Measurements from ENCODE around the gene PRR19. TPM values are rescaled to one million over a fixed set of nuclear protein-coding genes. Genes with fewer than 3 reads are reported as not detected.

The PRR19 gene
- total RNA-seq, 4 donors from 2014 or later, result 0.17 to 0.50 TPM; not detected in 2

GRCh38 chr19:42343344-42344110 is 41.6 kb downstream of the PRR19 start:
- DNase-seq (ENCODE audit: extremely low spot score), result no peak
- Histone ChIP-seq H3K4me3 (no peak overlapping the region), H3K27ac (replicated peaks in 1 of 4) (no peak overlapping the region), H3K36me3 (peaks cover 12 to 85% (median 62%) of the 10 kb centered on the region in 4 donors), H3K27me3 (no peaks in the 10 kb centered on the region), H3K4me1 (no peaks in the 10 kb centered on the region), H3K9me3 (no peaks in the 10 kb centered on the region)
- intact Hi-C loops (cut with DNase I), result no loop called here
- TF ChIP-seq POLR2AphosphoS5 (IDR thresholded peaks at IDR 0.05), result no peak
- no peak for TF ChIP-seq POLR2A (IDR thresholded peaks at IDR 0.05; ENCODE audit: low read depth)
- no peak for TF ChIP-seq CTCF (IDR thresholded peaks at IDR 0.05)
- no peak for TF ChIP-seq EP300 (IDR thresholded peaks at IDR 0.05)
- WGBS, result 86% methylated on average over 15 of the region's 17 CpGs

- H3K4me3 ChIP-seq, result no peak overlapping the region
- no peaks in the 10 kb centered on the region for H3K4me1 ChIP-seq
- no peak for DNase-seq (ENCODE audit: extremely low spot score)
- intact Hi-C loops (cut with DNase I), result no loop called here
- H3K9me3 ChIP-seq, result no peaks in the 10 kb centered on the region
- no peak overlapping the region for H3K27ac ChIP-seq (replicated peaks in 1 of 4)
- peaks cover 12 to 91% (median 64%) of the 10 kb centered on the region in 4 donors for H3K36me3 ChIP-seq
- TF ChIP-seq CTCF (IDR thresholded peaks at IDR 0.05) (no peak), POLR2AphosphoS5 (IDR thresholded peaks at IDR 0.05) (no peak), EP300 (IDR thresholded peaks at IDR 0.05) (no peak), POLR2A (IDR thresholded peaks at IDR 0.05; ENCODE audit: low read depth) (no peak)
- H3K27me3 ChIP-seq, result no peaks in the 10 kb centered on the region
- 90% methylated on average over 13 of the region's 18 CpGs for WGBS
Measured at GRCh38 chr19:42344336-42344893, 42.5 kb downstream of the PRR19 start.

GRCh38 chr19:42345191-42345812 is 43.4 kb downstream of the PRR19 start:
- intact Hi-C loops (cut with DNase I), result no loop called here
- H3K9me3 ChIP-seq, result no peaks in the 10 kb centered on the region
- WGBS, result 91% methylated on average over 6 of the region's 6 CpGs
- no peaks in the 10 kb centered on the region for H3K27me3 ChIP-seq
- no peaks in the 10 kb centered on the region for H3K4me1 ChIP-seq
- H3K4me3 ChIP-seq, result no peak overlapping the region
- H3K27ac ChIP-seq (replicated peaks in 1 of 4), result no peak overlapping the region
- TF ChIP-seq POLR2A (IDR thresholded peaks at IDR 0.05; ENCODE audit: low read depth) (no peak), POLR2AphosphoS5 (IDR thresholded peaks at IDR 0.05) (no peak), CTCF (IDR thresholded peaks at IDR 0.05) (no peak), EP300 (IDR thresholded peaks at IDR 0.05) (no peak)
- H3K36me3 ChIP-seq, result peaks cover 14 to 91% (median 66%) of the 10 kb centered on the region in 4 donors
- DNase-seq (ENCODE audit: extremely low spot score), result no peak

- H3K27me3 ChIP-seq, result no peaks in the 10 kb centered on the region
- no peaks in the 10 kb centered on the region for H3K4me1 ChIP-seq
- TF ChIP-seq POLR2A (IDR thresholded peaks at IDR 0.05; ENCODE audit: low read depth), result no peak
- no peak for TF ChIP-seq EP300 (IDR thresholded peaks at IDR 0.05)
- TF ChIP-seq POLR2AphosphoS5 (IDR thresholded peaks at IDR 0.05), result no peak
- H3K36me3 ChIP-seq, result peaks cover 20 to 95% (median 78%) of the 10 kb centered on the region in 4 donors
- WGBS, result 96% methylated on average over 12 of the region's 14 CpGs
- DNase-seq (ENCODE audit: extremely low spot score), result no peak
- H3K9me3 ChIP-seq, result no peaks in the 10 kb centered on the region
- H3K27ac ChIP-seq (replicated peaks in 1 of 4), result no peak overlapping the region
- no peak overlapping the region for H3K4me3 ChIP-seq
- intact Hi-C loops (cut with DNase I), result no loop called here
Measured at GRCh38 chr19:42348211-42348610, 46.3 kb downstream of the PRR19 start.
